Lower leg skin (tissue), 3 donors: ENCODE data around the gene HIRA.

Source experiments
- POLR2A ChIP-seq, 2 donors: fragments of 450-650 bp; IDR thresholded peaks; one replicate each; pipeline ENCODE4 v1.6.1; 2016 to 2017; ENCODE audit warnings: antibody characterized with exemption in 2 of 2, mild to moderate bottlenecking in 1 of 2, moderate library complexity in 1 of 2
- TF ChIP-seq, protein P1 (sequence below), 3 donors: fragments of 450-650 bp; IDR thresholded peaks; one replicate each; pipeline ENCODE4 v1.5.1; 2016; ENCODE audit warnings: antibody characterized with exemption in 3 of 3, mild to moderate bottlenecking in 3 of 3, moderate library complexity in 2 of 3

DNA sequence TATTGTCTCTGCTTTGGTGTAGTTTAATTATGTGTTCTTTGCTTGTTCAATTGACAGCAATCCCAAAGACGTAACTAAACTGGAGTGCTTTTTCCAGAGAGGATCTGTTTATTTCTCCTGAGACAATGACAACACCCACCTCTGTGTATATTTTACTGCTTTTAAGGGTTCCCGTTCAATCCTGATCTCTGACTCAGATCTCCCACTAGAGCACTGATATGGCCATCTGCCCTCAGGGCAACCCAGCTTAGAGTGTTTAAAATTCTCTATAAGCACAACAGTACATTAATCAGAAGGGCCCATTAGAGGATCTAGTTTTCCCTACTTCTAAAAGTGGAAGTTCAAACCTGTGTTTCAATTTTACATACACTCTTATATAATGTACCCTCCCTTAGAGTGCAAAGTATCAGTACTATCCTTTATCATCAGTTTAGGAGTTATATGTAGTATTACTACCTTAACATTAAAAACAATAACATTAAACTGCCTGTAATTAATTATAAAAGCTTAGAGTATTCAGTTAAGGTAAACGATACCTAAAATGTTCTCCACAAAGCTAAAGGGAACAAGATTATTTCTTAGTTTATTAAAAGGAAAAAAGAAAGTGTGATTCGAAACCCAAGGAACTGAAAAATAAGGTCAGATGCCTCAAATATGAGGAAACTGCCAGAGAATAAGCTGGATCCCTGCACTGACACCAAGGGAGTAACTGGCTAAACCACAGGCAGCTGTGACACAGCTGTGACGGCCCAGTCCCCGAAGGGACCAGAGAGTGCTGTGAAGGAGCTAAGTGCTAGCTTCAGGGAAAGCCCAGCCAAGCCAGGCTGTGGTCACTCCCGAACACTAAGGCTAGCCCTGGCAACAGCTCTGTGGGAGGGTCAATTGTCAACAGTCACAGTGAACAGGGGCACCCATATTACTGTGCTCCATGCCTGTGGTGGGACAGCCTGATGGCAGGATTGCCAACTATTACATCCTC lies 32.2 kb upstream of the HIRA start:
- TF ChIP-seq, protein P1, sequence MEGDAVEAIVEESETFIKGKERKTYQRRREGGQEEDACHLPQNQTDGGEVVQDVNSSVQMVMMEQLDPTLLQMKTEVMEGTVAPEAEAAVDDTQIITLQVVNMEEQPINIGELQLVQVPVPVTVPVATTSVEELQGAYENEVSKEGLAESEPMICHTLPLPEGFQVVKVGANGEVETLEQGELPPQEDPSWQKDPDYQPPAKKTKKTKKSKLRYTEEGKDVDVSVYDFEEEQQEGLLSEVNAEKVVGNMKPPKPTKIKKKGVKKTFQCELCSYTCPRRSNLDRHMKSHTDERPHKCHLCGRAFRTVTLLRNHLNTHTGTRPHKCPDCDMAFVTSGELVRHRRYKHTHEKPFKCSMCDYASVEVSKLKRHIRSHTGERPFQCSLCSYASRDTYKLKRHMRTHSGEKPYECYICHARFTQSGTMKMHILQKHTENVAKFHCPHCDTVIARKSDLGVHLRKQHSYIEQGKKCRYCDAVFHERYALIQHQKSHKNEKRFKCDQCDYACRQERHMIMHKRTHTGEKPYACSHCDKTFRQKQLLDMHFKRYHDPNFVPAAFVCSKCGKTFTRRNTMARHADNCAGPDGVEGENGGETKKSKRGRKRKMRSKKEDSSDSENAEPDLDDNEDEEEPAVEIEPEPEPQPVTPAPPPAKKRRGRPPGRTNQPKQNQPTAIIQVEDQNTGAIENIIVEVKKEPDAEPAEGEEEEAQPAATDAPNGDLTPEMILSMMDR (IDR thresholded peaks at IDR 0.05): no peak
- no peak for TF ChIP-seq POLR2A (IDR thresholded peaks at IDR 0.05)
